Caco-2 (cell line): ENCODE results near the gene NOX4. TPM values are rescaled to one million over a fixed set of nuclear protein-coding genes. Genes with fewer than 3 reads are reported as not detected.
"Not testable (repeated sequence)": the region's sequence is repeated elsewhere in the genome, so short reads cannot be mapped to it uniquely, and the experiment has no call there.

Experiments
- BruUV-seq: library from RNA; stranded (reverse); fragments of 400-500 nt; replicated peaks from 2 replicates; lab custom pipeline; 2021; lab: Mats Ljungman, UMichigan
- CTCF ChIA-PET: fragments of 300-600 bp; sonication (Branson Sonifier 250); formaldehyde crosslinking; loops from one replicate; lab custom pipeline; 2022; ENCODE audit warnings: antibody characterized with exemption; lab: Charles Lee
- POLR2A ChIA-PET: fragments of 300-600 bp; sonication (Branson Sonifier 250); formaldehyde crosslinking; loops from one replicate; lab custom pipeline; 2022; ENCODE audit warnings: antibody characterized with exemption; lab: Charles Lee
- DNase-seq, 2 experiments: peaks; one replicate each; pipeline versions ENCODE4 v3.0.0 to v3.0.0-alpha.2; 2020 to 2022
- H3K27me3 ChIP-seq: replicated peaks from 2 replicates; pipeline ENCODE4 v1.6.0; 2011; ENCODE audit warnings: low read length; ENCODE audit not compliant: control insufficient read depth, insufficient read depth
- H3K36me3 ChIP-seq: 2 replicates; pipeline ENCODE4 v1.5.1; 2011; ENCODE audit warnings: low read length; ENCODE audit not compliant: control insufficient read depth, insufficient read depth
- H3K4me1 ChIP-seq: fragments of 250-450 bp; sonication (Bioruptor Pico); 2 replicates; pipeline ENCODE4 v1.5.1; 2020; ENCODE audit warnings: mild to moderate bottlenecking
- H3K4me3 ChIP-seq: 2 replicates; pipeline ENCODE4 v1.5.1; 2011; ENCODE audit warnings: low read depth, mild to moderate bottlenecking, control low read depth, low read length
- H3K9me3 ChIP-seq: fragments of 250-450 bp; sonication (Bioruptor Pico); 2 replicates; pipeline ENCODE4 v1.5.1; 2020; ENCODE audit warnings: mild to moderate bottlenecking, moderate library complexity
- H3K27ac Mint-ChIP-seq: one replicate; pipeline ENCODE4 v1.8.0; 2022; ENCODE audit warnings: mixed read lengths; ENCODE audit not compliant: unreplicated experiment
- H3K27me3 Mint-ChIP-seq: one replicate; pipeline ENCODE4 v1.8.0; 2022; ENCODE audit warnings: mixed read lengths; ENCODE audit not compliant: insufficient read depth, unreplicated experiment
- H3K36me3 Mint-ChIP-seq: one replicate; pipeline ENCODE4 v1.8.0; 2022; ENCODE audit warnings: mild to moderate bottlenecking, mixed read lengths; ENCODE audit not compliant: insufficient read depth, unreplicated experiment
- H3K4me1 Mint-ChIP-seq: one replicate; pipeline ENCODE4 v1.8.0; 2022; ENCODE audit warnings: low read depth, mixed read lengths; ENCODE audit not compliant: unreplicated experiment
- H3K4me3 Mint-ChIP-seq: one replicate; pipeline ENCODE4 v1.8.0; 2022; ENCODE audit warnings: mild to moderate bottlenecking, moderate library complexity, mixed read lengths; ENCODE audit not compliant: unreplicated experiment
- H3K9me3 Mint-ChIP-seq: one replicate; pipeline ENCODE4 v1.8.0; 2022; ENCODE audit warnings: mixed read lengths; ENCODE audit not compliant: unreplicated experiment
- CTCF ChIP-seq, 2 experiments: fragments of 200-600 bp in 1 of 2; IDR thresholded peaks; 1 replicate in 1 of 2; 2 replicates in 1 of 2; pipeline versions ENCODE4 v1.5.1 to v1.8.0; 2011 to 2022; ENCODE audit warnings: antibody characterized with exemption in 1 of 2, control low read depth in 1 of 2, inconsistent platforms in 1 of 2, low read depth in 1 of 2, low read length in 1 of 2, mild to moderate bottlenecking in 1 of 2, moderate library complexity in 1 of 2; ENCODE audit not compliant: insufficient read depth in 1 of 2, severe bottlenecking in 1 of 2, unreplicated experiment in 1 of 2
- intact Hi-C: fragments of 100-400 bp; cut with micrococcal nuclease; formaldehyde crosslinking; loops from one replicate; pipeline ENCODE4 v1.10.0; 2022; ENCODE audit not compliant: unreplicated experiment
- total RNA-seq: library from RNA; stranded (reverse); gene quantifications from 2 replicates; pipeline ENCODE4 v1.2.3, GENCODE V29; 2022

Gene NOX4
- total RNA-seq, 1 experiment from 2014 or later: not detected

- not testable (repeated sequence) for H3K4me3 Mint-ChIP-seq
Measured at GRCh38 chr11:89340450-89340849, 150.7 kb downstream of the NOX4 start.

GRCh38 chr11:89338073-89338472 lies 153.1 kb downstream of the NOX4 start:
- H3K4me3 Mint-ChIP-seq, H3K27me3 ChIP-seq, H3K9me3 ChIP-seq, H3K4me3 ChIP-seq, H3K36me3 ChIP-seq, H3K4me1 Mint-ChIP-seq, BruUV-seq, H3K9me3 Mint-ChIP-seq, DNase-seq, POLR2A ChIA-PET, CTCF ChIA-PET, H3K27me3 Mint-ChIP-seq, H3K36me3 Mint-ChIP-seq, H3K4me1 ChIP-seq, H3K27ac Mint-ChIP-seq: not testable (repeated sequence)
- intact Hi-C loops: loop anchor here (10.0 kb wide), 1 partner anchor 243 kb away; no protein-coding TSS in a partner anchor

More at GRCh38 chr11:89340450-89340849, 150.7 kb downstream of the NOX4 start:
- POLR2A ChIA-PET, H3K27ac Mint-ChIP-seq, H3K27me3 Mint-ChIP-seq, BruUV-seq, H3K36me3 ChIP-seq, H3K9me3 Mint-ChIP-seq, H3K9me3 ChIP-seq, DNase-seq, H3K4me3 ChIP-seq, H3K4me1 ChIP-seq, H3K27me3 ChIP-seq, H3K4me1 Mint-ChIP-seq, intact Hi-C loops, H3K36me3 Mint-ChIP-seq, CTCF ChIA-PET: not testable (repeated sequence)

- H3K4me3 ChIP-seq, H3K36me3 ChIP-seq, CTCF ChIA-PET, POLR2A ChIA-PET, BruUV-seq, H3K9me3 Mint-ChIP-seq, H3K4me1 Mint-ChIP-seq, H3K27me3 ChIP-seq, DNase-seq, H3K27me3 Mint-ChIP-seq, H3K27ac Mint-ChIP-seq, H3K4me1 ChIP-seq, H3K9me3 ChIP-seq, H3K36me3 Mint-ChIP-seq, H3K4me3 Mint-ChIP-seq: not testable (repeated sequence)
- intact Hi-C loops: loop anchor here (10.0 kb wide), 1 partner anchor 242 kb away; no protein-coding TSS in a partner anchor
Measured at GRCh38 chr11:89337100-89337650, 154.0 kb downstream of the NOX4 start.

GRCh38 chr11:89333704-89334103 lies 157.5 kb downstream of the NOX4 start:
- H3K27ac Mint-ChIP-seq: not testable (repeated sequence)
- CTCF ChIA-PET: interaction anchor here (0.6 kb wide), 1 partner anchor 89 kb away, joined by 4 read pairs; no protein-coding TSS in a partner anchor
- TF ChIP-seq CTCF (IDR thresholded peaks at IDR 0.05; ENCODE audit: insufficient read depth in 1 of 2, low read depth in 1 of 2, low read length in 1 of 2, severe bottlenecking in 1 of 2, unreplicated experiment in 1 of 2): peak; percentile 35 to 61

GRCh38 chr11:89331940-89332339 lies 159.2 kb downstream of the NOX4 start:
- H3K4me1 ChIP-seq, H3K4me3 ChIP-seq, H3K36me3 Mint-ChIP-seq, BruUV-seq, H3K9me3 Mint-ChIP-seq, H3K4me3 Mint-ChIP-seq, H3K27ac Mint-ChIP-seq, H3K27me3 Mint-ChIP-seq, CTCF ChIA-PET, H3K4me1 Mint-ChIP-seq, H3K27me3 ChIP-seq, DNase-seq, H3K9me3 ChIP-seq, H3K36me3 ChIP-seq, POLR2A ChIA-PET: not testable (repeated sequence)
- intact Hi-C loops: loop anchor here (5.0 to 10.0 kb wide), 2 partner anchors 145 to 237 kb away; no protein-coding TSS in a partner anchor

More at GRCh38 chr11:89333704-89334103, 157.5 kb downstream of the NOX4 start:
- H3K4me3 ChIP-seq, H3K9me3 ChIP-seq, H3K36me3 Mint-ChIP-seq, H3K4me1 Mint-ChIP-seq, H3K27me3 ChIP-seq, H3K4me1 ChIP-seq, H3K36me3 ChIP-seq, POLR2A ChIA-PET, H3K4me3 Mint-ChIP-seq, BruUV-seq, H3K9me3 Mint-ChIP-seq, H3K27me3 Mint-ChIP-seq: not testable (repeated sequence)
- intact Hi-C loops: loop anchor here (1.0 to 10.0 kb wide), 3 partner anchors 144 to 281 kb away; no protein-coding TSS in a partner anchor
- peak in 1 of 2 experiments; percentile 20 for DNase-seq
